Immature natural killer cell (primary cell): ENCODE measurements around the gene PNMA1. TPM values are rescaled to one million over a fixed set of nuclear protein-coding genes. Genes with fewer than 3 reads are reported as not detected.

ENCODE experiments used
- DNase-seq, 3 donors: peaks; one replicate each; pipeline ENCODE4 v3.0.0; 2022; ENCODE audit warnings: mixed read lengths in 1 of 3
- H3K27ac Mint-ChIP-seq, 6 donors: one replicate each; pipeline ENCODE4 v1.8.0; 2020; ENCODE audit warnings: mixed read lengths in 6 of 6, mild to moderate bottlenecking in 5 of 6, inconsistent platforms in 4 of 6, moderate library complexity in 3 of 6
- H3K27me3 Mint-ChIP-seq, 3 donors: one replicate each; pipeline ENCODE4 v1.8.0; 2020 to 2021; ENCODE audit warnings: low read depth in 3 of 3, mild to moderate bottlenecking in 3 of 3, mixed read lengths in 3 of 3, moderate library complexity in 3 of 3, inconsistent platforms in 1 of 3
- H3K36me3 Mint-ChIP-seq, 3 donors: one replicate each; pipeline ENCODE4 v1.8.0; 2020; ENCODE audit warnings: mixed read lengths in 3 of 3, inconsistent platforms in 2 of 3, mild to moderate bottlenecking in 2 of 3
- H3K4me1 Mint-ChIP-seq, 2 donors: one replicate each; pipeline ENCODE4 v1.8.0; 2020; ENCODE audit warnings: inconsistent platforms in 2 of 2, mild to moderate bottlenecking in 2 of 2, mixed read lengths in 2 of 2, moderate library complexity in 1 of 2
- H3K4me3 Mint-ChIP-seq, 5 donors: one replicate each; pipeline ENCODE4 v1.8.0; 2020; ENCODE audit warnings: mild to moderate bottlenecking in 5 of 5, mixed read lengths in 5 of 5, inconsistent platforms in 3 of 5, moderate library complexity in 3 of 5
- H3K9me3 Mint-ChIP-seq, 6 donors: one replicate each; pipeline ENCODE4 v1.8.0; 2020; ENCODE audit warnings: mild to moderate bottlenecking in 6 of 6, mixed read lengths in 6 of 6, inconsistent platforms in 4 of 6, moderate library complexity in 3 of 6
- polyA plus RNA-seq, 3 donors: library from polyadenylated mRNA; unstranded; fragments of 300-500 nt; fragmentation: Illumina TruSeq; gene quantifications; one replicate each; pipeline ENCODE4 v1.2.3, GENCODE V29; 2021

The PNMA1 gene
- polyA plus RNA-seq, 3 donors from 2014 or later: 19.6 to 39.2 (median 23.8) TPM

- Mint-ChIP-seq H3K4me3 (no peak overlapping the region), H3K27me3 (peaks cover 0 to 2% (median 0%) of the 10 kb centered on the region in 3 donors), H3K27ac (no peak overlapping the region), H3K4me1 (no peaks in the 10 kb centered on the region), H3K36me3 (peaks cover 0 to 25% (median 20%) of the 10 kb centered on the region in 3 donors), H3K9me3 (no peaks in the 10 kb centered on the region)
- no peak for DNase-seq
These were observed 29.6 kb downstream of the PNMA1 start for GRCh38 chr14:73684627-73685026.

- DNase-seq: no peak
- H3K4me3 Mint-ChIP-seq: no peak overlapping the region
- no peaks in the 10 kb centered on the region for H3K4me1 Mint-ChIP-seq
- no peak overlapping the region for H3K27ac Mint-ChIP-seq
- no peaks in the 10 kb centered on the region for H3K9me3 Mint-ChIP-seq
- peaks cover 0 to 2% (median 0%) of the 10 kb centered on the region in 3 donors for H3K27me3 Mint-ChIP-seq
- H3K36me3 Mint-ChIP-seq: peaks cover 0 to 14% (median 9%) of the 10 kb centered on the region in 3 donors
These were observed 33.4 kb downstream of the PNMA1 start for GRCh38 chr14:73680821-73681220.

- H3K9me3 Mint-ChIP-seq: no peaks in the 10 kb centered on the region
- no peak overlapping the region for H3K27ac Mint-ChIP-seq
- H3K4me1 Mint-ChIP-seq: no peaks in the 10 kb centered on the region
- no peaks in the 10 kb centered on the region for H3K27me3 Mint-ChIP-seq
- no peak overlapping the region for H3K4me3 Mint-ChIP-seq
- DNase-seq: no peak
- peaks cover 0 to 6% (median 0%) of the 10 kb centered on the region in 3 donors for H3K36me3 Mint-ChIP-seq
These were observed 35.5 kb downstream of the PNMA1 start for GRCh38 chr14:73678698-73679097.

DNA sequence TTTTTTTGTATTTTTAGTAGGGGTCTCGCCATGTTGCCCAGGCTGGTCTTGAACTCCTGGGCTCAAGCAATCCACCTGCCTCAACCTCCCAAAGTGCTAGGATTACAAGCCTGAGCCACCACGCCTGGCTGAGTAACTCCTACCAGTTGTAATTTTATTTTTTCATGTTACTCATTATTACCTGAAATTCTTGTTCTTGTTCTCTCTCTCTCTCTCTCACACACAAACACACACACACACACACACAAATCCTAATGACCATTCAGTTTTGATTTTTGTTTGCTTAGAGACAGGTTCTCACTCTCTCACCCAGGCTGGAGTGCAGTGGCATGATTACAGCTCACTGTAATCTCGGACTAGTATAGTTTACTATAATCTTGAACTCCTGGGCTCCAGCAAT, 39.2 kb downstream of the PNMA1 start:
- H3K36me3 Mint-ChIP-seq: peaks cover 0 to 3% (median 2%) of the 10 kb centered on the region in 3 donors
- no peak overlapping the region for H3K27ac Mint-ChIP-seq
- no peaks in the 10 kb centered on the region for H3K4me1 Mint-ChIP-seq
- DNase-seq: no peak
- H3K27me3 Mint-ChIP-seq: no peaks in the 10 kb centered on the region
- no peak overlapping the region for H3K4me3 Mint-ChIP-seq
- H3K9me3 Mint-ChIP-seq: no peaks in the 10 kb centered on the region

- H3K27me3 Mint-ChIP-seq: no peaks in the 10 kb centered on the region
- H3K9me3 Mint-ChIP-seq: no peaks in the 10 kb centered on the region
- H3K27ac Mint-ChIP-seq: peak overlapping the region in 1 of 6 donors; percentile 35
These were observed 46.3 kb downstream of the PNMA1 start for GRCh38 chr14:73667854-73668253.

DNA sequence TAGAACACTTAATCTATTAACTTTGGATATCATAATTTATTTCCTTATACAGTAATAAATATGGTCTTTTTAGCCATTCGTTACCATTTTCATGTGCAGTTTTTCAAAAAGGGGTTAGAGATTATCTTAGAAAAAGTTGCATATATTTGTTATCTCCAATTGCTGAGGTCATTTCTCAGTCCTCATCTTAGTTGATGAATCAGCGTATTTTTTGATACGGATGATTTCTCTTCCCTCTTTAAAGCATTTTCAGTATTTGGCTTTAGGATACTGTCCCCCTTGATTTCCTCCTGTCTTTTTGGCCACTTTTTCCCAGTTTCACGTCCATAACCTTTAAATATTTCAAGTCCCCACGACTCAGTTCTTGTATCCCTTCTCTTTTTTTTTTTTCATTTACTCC, 47.6 kb downstream of the PNMA1 start:
- H3K27ac Mint-ChIP-seq: no peak overlapping the region
- no peaks in the 10 kb centered on the region for H3K27me3 Mint-ChIP-seq
- peaks cover 6 to 14% (median 13%) of the 10 kb centered on the region in 3 donors for H3K36me3 Mint-ChIP-seq

More at GRCh38 chr14:73667854-73668253, 46.3 kb downstream of the PNMA1 start:
- DNase-seq: no peak
- Mint-ChIP-seq H3K4me1 (no peaks in the 10 kb centered on the region), H3K36me3 (peaks cover 1 to 16% (median 8%) of the 10 kb centered on the region in 3 donors), H3K4me3 (no peak overlapping the region)

DNA sequence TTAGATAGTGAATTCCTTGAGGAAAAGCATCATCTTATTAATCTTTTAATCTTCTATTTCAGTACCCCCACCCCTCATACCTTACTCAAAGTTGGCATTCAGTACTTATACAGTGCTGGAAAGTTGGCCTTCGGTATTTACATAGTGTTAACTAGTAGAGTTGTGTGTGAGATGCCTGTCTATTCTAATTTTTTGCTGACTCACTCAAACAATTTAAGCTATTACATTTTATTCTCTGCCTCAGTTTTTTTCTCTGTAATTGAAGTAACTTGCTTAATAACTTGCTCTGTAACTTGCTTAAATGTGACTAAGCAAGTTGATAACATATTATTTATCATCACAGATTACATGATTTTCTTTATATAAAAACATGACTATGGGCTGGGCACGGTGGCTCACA, 49.1 kb downstream of the PNMA1 start:
- Mint-ChIP-seq H3K4me3 (no peak overlapping the region), H3K27ac (no peak overlapping the region), H3K9me3 (no peaks in the 10 kb centered on the region), H3K27me3 (no peaks in the 10 kb centered on the region), H3K36me3 (peaks cover 6 to 20% (median 13%) of the 10 kb centered on the region in 3 donors), H3K4me1 (no peaks in the 10 kb centered on the region)
- no peak for DNase-seq

More for the DNA sequence above, 47.6 kb downstream of the PNMA1 start:
- H3K4me3 Mint-ChIP-seq: no peak overlapping the region
- no peaks in the 10 kb centered on the region for H3K4me1 Mint-ChIP-seq
- no peaks in the 10 kb centered on the region for H3K9me3 Mint-ChIP-seq
- no peak for DNase-seq

DNA sequence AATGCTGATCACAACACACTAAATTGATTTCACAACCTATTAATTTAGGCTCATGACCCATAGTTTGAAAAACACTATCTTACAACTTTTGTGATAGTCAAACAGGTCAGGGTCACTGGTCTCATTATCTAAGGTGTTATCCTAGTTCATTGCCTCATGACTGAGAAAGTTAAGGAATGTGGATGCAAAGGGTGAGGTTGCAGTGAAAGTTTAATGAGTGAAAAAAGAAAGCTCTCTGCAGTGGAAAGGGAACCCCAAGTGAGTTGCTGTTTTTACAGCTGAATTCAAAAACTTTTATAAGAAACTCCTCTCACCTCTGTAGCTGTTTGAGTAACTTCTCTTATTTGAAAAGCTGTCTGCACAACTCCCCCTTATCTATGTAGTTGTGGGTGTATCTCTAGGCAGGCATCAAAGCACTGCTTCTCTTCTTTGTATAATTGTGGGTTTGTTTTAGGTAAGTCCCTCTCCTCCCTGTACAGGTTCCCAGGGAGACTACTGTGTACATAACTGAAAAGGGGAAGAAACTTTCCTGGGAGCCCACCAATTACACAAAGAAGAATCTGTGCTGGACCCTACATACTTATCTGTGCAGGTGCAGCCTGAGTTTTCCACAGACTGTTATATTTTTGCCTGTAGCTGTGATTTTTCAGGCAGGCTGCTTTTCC, 50.5 kb downstream of the PNMA1 start:
- no peaks in the 10 kb centered on the region for H3K9me3 Mint-ChIP-seq
- H3K27ac Mint-ChIP-seq: no peak overlapping the region
- H3K36me3 Mint-ChIP-seq: peaks cover 9 to 20% (median 13%) of the 10 kb centered on the region in 3 donors
- H3K27me3 Mint-ChIP-seq: no peaks in the 10 kb centered on the region
- DNase-seq: no peak
- no peak overlapping the region for H3K4me3 Mint-ChIP-seq
- no peaks in the 10 kb centered on the region for H3K4me1 Mint-ChIP-seq

GRCh38 chr14:73662487-73662943, 51.7 kb downstream of the PNMA1 start:
- no peaks in the 10 kb centered on the region for H3K9me3 Mint-ChIP-seq
- no peaks in the 10 kb centered on the region for H3K4me1 Mint-ChIP-seq
- H3K4me3 Mint-ChIP-seq: no peak overlapping the region
- no peaks in the 10 kb centered on the region for H3K27me3 Mint-ChIP-seq
- peak overlapping the region in 2 of 6 donors; percentile 37 to 49 for H3K27ac Mint-ChIP-seq
- no peak for DNase-seq
- H3K36me3 Mint-ChIP-seq: peaks cover 9 to 23% (median 10%) of the 10 kb centered on the region in 3 donors

- peaks cover 9 to 23% (median 9%) of the 10 kb centered on the region in 3 donors for H3K36me3 Mint-ChIP-seq
- no peak overlapping the region for H3K4me3 Mint-ChIP-seq
- DNase-seq: no peak
- no peaks in the 10 kb centered on the region for H3K4me1 Mint-ChIP-seq
- no peaks in the 10 kb centered on the region for H3K9me3 Mint-ChIP-seq
- H3K27ac Mint-ChIP-seq: no peak overlapping the region
- no peaks in the 10 kb centered on the region for H3K27me3 Mint-ChIP-seq
These were observed 52.3 kb downstream of the PNMA1 start for GRCh38 chr14:73661872-73662271.

Other genes with a start within 250 kb of the PNMA1 start
- gene RIOX1, start 223.5 kb downstream of the PNMA1 start, polyA plus RNA-seq: 10 to 100 TPM; 10.3 to 26.2 (median 16.3) TPM
- 10 to 100 TPM in 1 of 3 donors, 1 to 10 TPM in 2; 3.0 to 12.9 (median 3.5) TPM for gene ACOT1, start 177.2 kb downstream of the PNMA1 start, polyA plus RNA-seq
- under 1 TPM in 1 of 3 donors, not detected in 2; 0.37 TPM for gene HEATR4, start 155.4 kb downstream of the PNMA1 start, polyA plus RNA-seq
- gene ACOT2, start 145.2 kb downstream of the PNMA1 start, polyA plus RNA-seq: 10 to 100 TPM; 31.1 to 59.1 (median 39.4) TPM
- gene ACOT4, start 122.5 kb downstream of the PNMA1 start, polyA plus RNA-seq: 10 to 100 TPM in 1 of 3 donors, 1 to 10 TPM in 2; 9.4 to 20.3 (median 9.8) TPM
- gene ACOT6, start 101.9 kb downstream of the PNMA1 start, polyA plus RNA-seq: under 1 TPM in 1 of 3 donors, not detected in 2; 0.19 TPM
- gene DNAL1, start 69.4 kb downstream of the PNMA1 start, polyA plus RNA-seq: 1 to 10 TPM; 3.5 to 7.7 (median 4.4) TPM
- 1 to 10 TPM in 2 of 3 donors, under 1 TPM in 1; 0.76 to 1.6 (median 1.0) TPM for gene PTGR2, start 137.4 kb upstream of the PNMA1 start, polyA plus RNA-seq
- gene ZNF410, start 172.5 kb upstream of the PNMA1 start, polyA plus RNA-seq: 10 to 100 TPM; 72.6 to 88.0 (median 86.1) TPM
- 1 to 10 TPM in 2 of 3 donors, under 1 TPM in 1; 0.91 to 3.6 (median 1.6) TPM for gene FAM161B, start 235.7 kb upstream of the PNMA1 start, polyA plus RNA-seq
- 10 to 100 TPM; 11.2 to 16.6 (median 16.1) TPM for gene COQ6, start 235.9 kb upstream of the PNMA1 start, polyA plus RNA-seq